GM19372 (cell line): ENCODE results near the gene NKX2-1.
"Not testable (repeated sequence)": the region's sequence is repeated elsewhere in the genome, so short reads cannot be mapped to it uniquely, and the experiment has no call there.

ENCODE experiments used
- ATAC-seq: cut with Tn5 transposase; IDR thresholded peaks from one replicate; pipeline ENCODE4 v1.9.1; 2021; ENCODE audit warnings: mild to moderate bottlenecking, low read depth, moderate library complexity; ENCODE audit not compliant: unreplicated experiment

NKX2-1 gene

GRCh38 chr14:36506732-36507614 is 13.1 kb downstream of the NKX2-1 start:
- no peak for ATAC-seq

- ATAC-seq = no peak
Observed at GRCh38 chr14:36505892-36506731, 13.9 kb downstream of the NKX2-1 start.

DNA sequence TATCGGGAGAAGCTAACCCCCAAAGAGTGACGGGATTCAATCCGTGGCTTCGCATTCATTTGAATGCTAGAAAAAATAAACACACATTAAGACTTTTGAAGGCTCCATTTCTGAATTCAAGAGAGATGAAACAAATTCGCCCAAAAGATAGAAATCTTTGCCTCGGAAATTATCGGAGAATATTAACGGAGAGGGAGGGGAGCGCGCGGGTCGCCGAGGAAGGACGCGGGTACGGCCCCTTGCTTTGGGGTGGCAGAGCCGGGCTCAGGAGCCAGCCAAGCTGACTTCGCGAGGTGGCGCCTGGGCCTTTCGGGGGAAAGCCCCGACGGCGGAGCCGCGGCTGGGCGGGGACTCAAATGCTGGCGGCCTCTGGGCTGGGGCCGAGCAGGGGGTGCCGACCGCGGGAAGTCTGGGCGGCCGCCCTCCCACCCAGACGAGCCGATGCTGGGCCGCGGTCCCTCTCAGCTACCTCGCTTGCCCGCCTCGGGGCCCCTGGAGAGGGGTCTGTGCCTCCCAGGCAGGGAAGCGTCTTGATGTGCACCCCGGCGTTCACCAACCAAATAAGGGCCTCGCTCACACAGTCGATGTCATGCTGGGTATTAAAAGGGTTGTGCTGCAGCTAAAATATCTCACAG is 14.7 kb downstream of the NKX2-1 start:
- ATAC-seq = no peak

GRCh38 chr14:36504771-36505175 is 15.3 kb downstream of the NKX2-1 start:
- no peak for ATAC-seq

DNA sequence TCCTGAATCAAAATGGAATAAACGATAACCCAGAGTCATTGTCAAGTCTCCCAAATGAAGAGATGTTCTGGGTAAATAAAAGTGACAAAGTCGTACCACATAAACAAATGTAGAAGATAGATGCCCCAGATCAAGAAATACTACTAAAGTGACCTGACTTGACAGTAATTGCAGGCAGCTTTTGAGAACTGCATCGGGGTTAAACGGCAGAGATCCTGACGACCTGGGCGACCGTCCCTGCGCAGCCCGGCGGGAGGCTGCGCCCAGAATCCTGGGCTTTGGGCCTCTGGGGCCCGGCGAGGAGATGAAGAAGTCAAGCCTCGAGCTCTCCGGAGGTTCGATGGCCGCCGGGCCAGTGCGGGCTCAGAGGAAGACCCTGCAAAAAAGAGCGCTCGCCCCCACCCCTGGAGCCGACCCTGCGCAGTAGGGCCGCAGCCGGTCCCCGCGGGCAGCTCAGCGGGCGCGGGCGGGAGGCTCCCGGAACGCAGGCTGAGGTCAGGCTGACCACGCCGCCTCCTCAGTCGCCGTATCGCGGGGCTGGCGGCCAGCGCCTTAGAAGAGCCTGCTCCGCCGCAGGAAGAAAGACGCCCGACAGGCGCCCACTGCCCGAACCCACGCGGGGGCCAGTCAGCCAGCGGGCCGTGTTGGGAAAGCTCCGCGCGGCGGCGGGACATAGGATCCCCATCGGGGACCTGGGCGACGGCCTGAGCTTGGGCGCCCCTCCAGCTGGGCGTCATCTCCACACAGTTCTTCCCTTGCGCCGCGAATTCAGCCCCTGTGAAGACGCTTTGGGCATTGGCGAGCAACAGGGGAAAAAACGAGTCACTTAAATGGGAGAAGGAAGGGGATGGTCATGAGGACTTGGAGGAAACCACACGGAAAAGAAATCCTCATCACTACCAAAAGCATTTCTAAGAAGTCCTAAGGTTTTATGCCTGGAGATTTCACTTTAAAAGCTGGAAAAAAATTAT is 16.0 kb downstream of the NKX2-1 start:
- ATAC-seq = no peak

DNA sequence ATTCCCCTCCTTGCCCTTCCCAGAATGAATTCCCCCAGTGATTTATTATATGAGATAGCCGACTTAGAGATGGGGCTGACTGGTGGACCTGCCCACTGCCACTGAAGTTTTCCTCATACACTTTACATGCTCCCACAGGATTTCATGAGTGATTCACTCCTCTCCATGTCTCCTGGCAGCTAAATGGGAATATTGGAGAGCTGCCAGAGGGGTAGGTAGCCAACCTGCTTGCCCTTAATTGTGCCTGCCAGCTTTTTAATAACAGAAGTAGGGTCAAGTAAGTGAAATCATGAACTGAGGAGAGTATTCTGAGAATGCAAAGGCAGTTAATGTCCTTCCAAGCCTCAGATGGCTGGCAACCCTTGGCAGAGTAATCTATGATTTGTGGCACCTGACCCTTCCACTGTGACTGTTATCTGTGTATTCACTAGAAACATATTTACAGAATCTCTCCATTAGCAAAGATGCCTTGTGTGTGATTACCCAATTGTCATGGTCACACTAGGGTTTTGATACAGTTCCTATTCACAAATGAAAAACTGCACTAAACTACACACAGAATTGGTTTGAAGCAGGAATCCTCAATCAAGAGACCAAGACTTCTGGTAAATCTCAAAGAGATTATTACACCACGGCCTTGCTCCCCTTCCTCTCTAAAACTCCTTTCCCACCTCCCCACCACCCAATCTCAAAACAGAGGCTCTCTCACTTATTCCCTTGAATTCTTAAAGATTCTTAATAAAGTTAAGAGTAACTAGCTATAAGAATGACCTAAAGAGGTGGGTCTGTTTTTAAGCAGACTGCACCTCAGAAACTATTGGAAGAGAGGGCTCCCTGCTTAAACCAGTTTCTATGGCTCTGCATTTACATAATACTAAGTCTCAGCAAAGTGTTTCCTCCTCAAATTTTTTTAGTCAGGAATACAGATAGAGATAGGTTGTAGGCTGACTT is 17.2 kb downstream of the NKX2-1 start:
- no peak for ATAC-seq

DNA sequence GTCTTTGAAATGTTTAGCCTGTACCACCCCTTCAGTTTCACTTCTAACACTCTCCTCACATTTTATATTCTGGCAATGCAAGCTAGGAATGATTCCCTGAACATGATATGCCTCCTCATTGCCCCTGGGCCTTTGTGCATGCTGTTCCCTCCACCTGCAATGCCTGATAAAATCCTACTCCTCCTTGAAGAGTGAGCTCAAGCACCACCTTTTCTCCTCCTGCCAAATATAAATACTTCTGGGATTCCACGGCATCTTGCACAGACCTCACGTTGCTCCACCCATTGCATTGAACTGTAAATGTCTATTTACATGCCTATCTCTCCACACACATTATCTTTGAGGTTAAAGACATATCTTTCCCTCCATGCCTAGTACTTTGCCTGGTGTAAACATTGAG is 21.1 kb downstream of the NKX2-1 start:
- no peak for ATAC-seq

GRCh38 chr14:36496346-36496745 is 23.7 kb downstream of the NKX2-1 start:
- no peak for ATAC-seq

GRCh38 chr14:36495666-36496065 is 24.4 kb downstream of the NKX2-1 start:
- no peak for ATAC-seq

GRCh38 chr14:36493761-36494160 is 26.3 kb downstream of the NKX2-1 start:
- no peak for ATAC-seq

GRCh38 chr14:36485773-36486172 is 34.3 kb downstream of the NKX2-1 start:
- ATAC-seq = no peak

DNA sequence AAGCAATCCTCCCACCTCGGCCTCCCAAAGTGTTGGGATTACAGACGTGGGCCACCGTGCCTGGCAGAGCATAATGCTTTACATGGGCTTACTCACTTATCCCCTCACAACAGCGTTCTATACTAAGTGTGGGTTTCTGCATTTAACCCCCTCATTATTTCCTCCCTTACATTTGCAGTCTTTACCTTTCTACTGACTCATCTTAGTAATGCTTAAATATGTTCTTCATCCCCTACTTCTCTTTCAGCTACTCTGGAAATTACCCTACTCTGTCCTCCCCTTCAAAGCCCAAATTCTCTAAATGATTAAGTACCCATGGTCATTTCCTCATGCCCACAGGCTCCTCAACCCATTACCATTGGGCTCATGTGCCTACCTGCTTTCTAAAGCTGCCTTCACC is 40.7 kb downstream of the NKX2-1 start:
- ATAC-seq = no peak

DNA sequence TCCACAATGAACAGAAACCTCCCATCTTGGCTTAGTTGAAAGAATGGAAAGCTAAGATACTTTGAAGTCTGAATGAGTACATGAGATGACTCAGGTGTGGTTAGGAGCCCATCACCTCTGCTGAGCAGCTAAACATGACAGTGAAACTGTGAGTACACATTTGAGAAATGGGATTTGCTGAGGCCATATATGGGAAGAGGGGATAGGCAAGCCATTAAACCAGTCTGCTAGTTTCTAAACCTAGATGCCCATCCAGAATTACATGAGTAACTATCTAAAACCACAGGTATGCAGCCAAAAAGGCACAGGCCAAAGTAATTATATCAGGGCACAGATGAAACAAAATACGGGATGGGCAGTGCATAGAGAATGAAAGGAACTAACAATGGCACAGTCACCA is 41.2 kb downstream of the NKX2-1 start:
- ATAC-seq = no peak

DNA sequence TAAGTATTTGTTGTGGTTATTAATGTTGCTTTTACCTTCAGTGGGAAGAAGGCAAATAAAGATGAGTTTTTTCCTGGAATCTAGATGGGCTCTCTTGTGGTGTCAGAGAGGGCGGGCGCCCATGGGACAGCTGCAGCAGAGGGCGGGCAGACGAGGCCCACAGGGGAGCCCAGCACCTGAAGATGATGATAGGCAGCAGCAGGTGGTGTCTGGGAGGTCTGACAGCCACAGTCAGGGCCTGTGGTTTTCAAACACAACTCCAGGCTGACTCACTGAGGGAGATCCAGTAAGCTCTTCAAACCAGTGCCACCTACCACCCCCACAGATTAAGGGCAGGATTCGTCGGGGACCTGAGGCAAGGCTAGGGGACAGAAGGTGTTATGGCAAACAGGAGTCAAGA is 42.8 kb downstream of the NKX2-1 start:
- ATAC-seq = no peak

GRCh38 chr14:36476061-36476460 is 44.0 kb downstream of the NKX2-1 start:
- not testable (repeated sequence) for ATAC-seq

GRCh38 chr14:36474593-36474992 is 45.4 kb downstream of the NKX2-1 start:
- no peak for ATAC-seq

DNA sequence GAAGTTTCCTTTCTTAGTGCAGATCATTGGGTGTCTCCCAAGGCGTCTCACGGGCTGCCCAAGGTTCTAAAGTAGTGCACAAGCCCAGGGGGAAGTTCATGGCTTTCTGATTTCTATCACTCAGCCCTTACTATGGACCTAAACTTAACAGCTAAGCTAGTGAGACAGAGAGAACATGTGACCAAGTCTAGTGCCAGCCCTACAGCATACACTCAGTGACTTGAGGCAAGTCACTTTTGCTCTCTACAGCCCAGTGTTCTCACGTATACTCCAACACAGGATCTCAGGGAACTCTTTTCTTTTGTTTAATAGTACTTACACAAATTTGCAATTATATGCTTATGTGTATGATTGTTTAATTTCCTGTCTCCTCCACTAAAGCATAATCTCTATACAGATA is 48.6 kb downstream of the NKX2-1 start:
- ATAC-seq = no peak

- ATAC-seq = no peak
Observed at GRCh38 chr14:36467332-36467731, 52.7 kb downstream of the NKX2-1 start.
